NCI-H774 (cell line): Measurements from ENCODE around the gene HYAL3.
A peak's percentile ranks its signal among the peaks of the same experiment; 100 is the strongest.
"Not testable (repeated sequence)": the region's sequence is repeated elsewhere in the genome, so short reads cannot be mapped to it uniquely, and the experiment has no call there.

ENCODE experiments used
- DNase-seq: peaks from one replicate; lab custom pipeline; 2025; lab: John Stamatoyannopoulos, UW

Gene HYAL3

GRCh38 chr3:50258029-50258680 is 41.0 kb downstream of the HYAL3 start:
- no peak for DNase-seq

- no peak for DNase-seq
These were observed 42.0 kb downstream of the HYAL3 start for GRCh38 chr3:50256978-50257890.

- DNase-seq = no peak
These were observed 44.0 kb downstream of the HYAL3 start for GRCh38 chr3:50255251-50255615.

- no peak for DNase-seq
These were observed 44.5 kb downstream of the HYAL3 start for GRCh38 chr3:50254577-50255250.

GRCh38 chr3:50251220-50251619 is 48.0 kb downstream of the HYAL3 start:
- DNase-seq = no peak

GRCh38 chr3:50250514-50250913 is 48.7 kb downstream of the HYAL3 start:
- no peak for DNase-seq

GRCh38 chr3:50249457-50249856 is 49.7 kb downstream of the HYAL3 start:
- DNase-seq = no peak

- DNase-seq = no peak
These were observed 50.8 kb downstream of the HYAL3 start for GRCh38 chr3:50248387-50248786.

GRCh38 chr3:50246517-50246954 is 52.7 kb downstream of the HYAL3 start:
- DNase-seq = no peak

- DNase-seq = peak; percentile 17
These were observed 53.2 kb downstream of the HYAL3 start for GRCh38 chr3:50245831-50246516.

- DNase-seq = no peak
These were observed 53.9 kb downstream of the HYAL3 start for GRCh38 chr3:50245251-50245745.

GRCh38 chr3:50244813-50245212 is 54.4 kb downstream of the HYAL3 start:
- not testable (repeated sequence) for DNase-seq

GRCh38 chr3:50243543-50243895 is 55.7 kb downstream of the HYAL3 start:
- no peak for DNase-seq

- DNase-seq = no peak
These were observed 56.2 kb downstream of the HYAL3 start for GRCh38 chr3:50242851-50243542.
